MV-4-11 (cell line): ENCODE measurements around the gene NXPH1.
"Not testable (repeated sequence)": the region's sequence is repeated elsewhere in the genome, so short reads cannot be mapped to it uniquely, and the experiment has no call there.

ENCODE experiments used
- DNase-seq: peaks from one replicate; lab custom pipeline; 2025; lab: John Stamatoyannopoulos, UW

The NXPH1 gene

DNA sequence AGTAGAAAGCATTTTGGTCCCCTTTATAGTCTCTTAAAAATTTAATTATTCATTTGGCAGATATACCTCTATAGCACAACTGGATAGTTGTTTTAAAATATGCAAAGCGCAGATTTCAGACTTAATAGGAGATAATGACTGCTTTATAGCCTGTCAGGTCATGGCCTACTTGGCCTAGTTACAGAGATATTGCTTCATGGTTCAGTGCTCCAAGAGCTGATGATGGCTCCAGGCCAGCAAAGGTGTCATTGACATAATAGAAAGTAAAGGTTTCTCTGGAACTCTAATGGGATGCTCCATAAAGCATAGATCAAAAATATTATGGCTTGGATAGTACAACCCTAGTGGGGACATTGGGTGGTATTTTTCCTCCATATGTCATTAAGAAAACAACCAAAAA lies 285.7 kb downstream of the NXPH1 start:
- DNase-seq, result no peak

DNA sequence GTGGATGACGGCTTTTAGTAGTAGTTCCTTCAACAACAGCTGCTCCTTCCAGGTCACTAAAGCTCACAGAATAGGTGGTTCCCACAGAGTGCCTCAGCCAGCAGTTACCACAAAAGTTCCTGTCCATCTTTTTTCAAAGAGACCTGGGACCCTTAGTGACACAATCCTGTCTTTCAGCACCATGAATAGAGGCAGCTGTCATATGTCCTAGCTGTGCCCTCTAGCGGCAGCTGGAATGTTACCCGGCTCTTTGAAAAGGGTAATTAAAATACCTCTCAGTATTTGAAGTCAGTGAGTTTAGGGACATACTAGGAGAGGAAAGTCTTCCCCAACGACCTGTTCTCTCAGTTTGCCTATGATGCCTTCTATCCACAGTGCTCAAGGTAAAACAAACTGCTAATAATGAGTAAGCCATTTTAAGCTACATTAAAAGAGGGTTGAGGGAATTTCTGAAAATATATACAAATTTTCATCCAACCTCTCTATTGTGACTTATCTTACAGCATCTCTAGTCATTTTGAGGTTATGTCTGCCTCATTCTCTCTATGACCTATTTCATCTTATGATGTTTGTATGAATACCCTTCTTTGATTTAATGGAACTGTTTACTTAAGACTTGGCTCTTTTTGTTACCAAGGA lies 290.8 kb downstream of the NXPH1 start:
- DNase-seq, result peak; percentile 38

DNA sequence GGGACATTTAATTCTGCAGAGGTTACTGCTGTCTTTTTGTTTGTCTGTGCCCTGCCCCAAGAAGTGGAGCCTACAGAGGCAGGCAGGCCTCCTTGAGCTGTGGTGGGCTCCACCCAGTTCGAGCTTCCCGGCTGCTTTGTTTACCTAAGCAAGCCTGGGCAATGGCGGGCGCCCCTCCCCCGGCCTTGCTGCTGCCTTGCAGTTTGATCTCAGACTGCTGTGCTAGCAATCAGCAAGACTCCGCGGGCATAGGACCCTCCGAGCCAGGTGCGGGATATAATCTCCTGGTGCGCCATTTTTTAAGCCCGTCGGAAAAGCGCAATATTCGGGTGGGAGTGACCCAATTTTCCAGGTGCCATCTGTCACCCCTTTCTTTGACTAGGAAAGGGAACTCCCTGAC lies 298.3 kb downstream of the NXPH1 start:
- DNase-seq, result not testable (repeated sequence)

DNA sequence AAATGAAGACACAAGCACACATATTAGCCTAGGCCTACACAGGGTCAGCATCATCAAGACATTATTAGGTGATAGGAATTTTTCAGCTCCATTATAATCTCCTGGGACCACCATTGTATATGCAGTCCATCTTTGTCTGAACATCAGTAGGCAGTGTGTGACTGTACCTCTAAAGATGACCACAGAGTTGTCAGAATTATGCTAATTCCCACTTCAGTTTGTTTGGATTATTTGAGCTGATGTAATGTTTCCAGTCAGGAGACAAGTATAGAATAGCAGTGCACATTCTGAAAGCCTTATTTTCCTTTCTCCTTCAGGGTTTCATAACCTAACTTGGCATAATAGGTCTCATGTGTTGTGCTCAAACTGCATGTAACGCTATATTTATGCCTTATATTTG lies 306.4 kb downstream of the NXPH1 start:
- no peak for DNase-seq

DNA sequence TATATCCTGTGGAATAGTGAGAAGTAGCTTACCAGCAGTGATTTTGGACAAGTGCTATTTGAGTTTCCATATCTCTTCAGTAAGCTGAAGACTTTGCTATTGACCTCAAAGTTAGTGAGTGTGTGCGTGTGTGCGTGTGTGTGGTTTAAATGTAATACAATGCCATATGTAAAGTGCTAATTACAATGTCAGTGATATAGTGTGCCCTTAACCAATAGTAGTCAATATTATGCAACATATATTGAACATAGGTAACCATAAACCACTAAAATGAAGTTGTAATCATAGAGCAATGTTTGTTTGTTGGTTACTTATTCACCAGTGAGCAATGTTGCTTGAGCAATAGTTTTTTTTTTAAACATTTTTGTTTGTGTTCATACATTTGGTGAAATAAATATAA lies 309.4 kb downstream of the NXPH1 start:
- no peak for DNase-seq

DNA sequence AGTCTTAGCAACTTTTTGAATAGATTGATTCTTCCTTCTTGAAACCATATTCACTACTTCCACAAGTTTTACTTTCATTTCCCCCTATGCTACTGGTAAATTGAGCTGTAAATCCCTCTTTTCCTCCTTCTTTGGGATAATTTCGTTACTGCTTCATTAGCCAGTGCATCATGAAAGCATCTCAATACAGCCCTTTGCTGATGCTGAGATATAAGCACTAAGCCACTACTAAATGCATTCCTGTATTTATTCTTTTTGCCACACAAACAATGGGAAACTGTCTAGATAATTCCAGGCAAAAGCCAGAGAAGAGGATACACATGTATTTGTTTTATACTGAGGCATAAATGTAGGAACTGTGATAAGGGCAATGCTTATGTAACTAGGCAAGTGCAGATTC lies 313.9 kb downstream of the NXPH1 start:
- DNase-seq, result no peak

DNA sequence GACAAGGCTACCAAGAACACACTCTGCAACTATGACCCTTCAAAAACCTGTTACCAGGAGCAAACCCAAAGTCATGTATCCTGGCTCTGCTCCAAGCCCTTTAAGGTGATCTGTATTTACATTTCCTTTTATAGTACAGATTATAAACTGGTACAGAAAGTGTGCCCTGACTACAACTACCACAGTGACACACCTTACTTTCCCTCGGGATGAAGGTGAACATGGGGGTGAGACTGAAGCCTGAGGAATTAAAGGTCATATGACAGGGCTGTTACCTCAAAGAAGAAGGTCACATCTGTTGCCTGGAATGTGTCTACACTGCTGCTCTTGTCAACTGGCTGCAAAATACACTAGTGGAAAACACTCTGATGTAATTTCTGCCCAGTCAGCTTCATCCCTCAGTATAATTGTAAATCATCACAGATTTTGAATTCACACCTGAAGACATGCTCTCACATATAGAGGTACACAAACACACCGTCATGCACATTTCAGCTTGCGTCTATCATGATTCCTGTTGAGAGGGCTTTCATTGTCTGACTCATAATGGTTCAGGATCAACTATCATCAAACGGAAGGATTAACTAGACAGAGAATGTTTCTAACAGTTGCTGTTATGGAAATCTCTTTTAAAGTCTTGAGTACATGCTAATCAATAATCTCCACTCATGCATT lies 318.3 kb downstream of the NXPH1 start:
- no peak for DNase-seq

DNA sequence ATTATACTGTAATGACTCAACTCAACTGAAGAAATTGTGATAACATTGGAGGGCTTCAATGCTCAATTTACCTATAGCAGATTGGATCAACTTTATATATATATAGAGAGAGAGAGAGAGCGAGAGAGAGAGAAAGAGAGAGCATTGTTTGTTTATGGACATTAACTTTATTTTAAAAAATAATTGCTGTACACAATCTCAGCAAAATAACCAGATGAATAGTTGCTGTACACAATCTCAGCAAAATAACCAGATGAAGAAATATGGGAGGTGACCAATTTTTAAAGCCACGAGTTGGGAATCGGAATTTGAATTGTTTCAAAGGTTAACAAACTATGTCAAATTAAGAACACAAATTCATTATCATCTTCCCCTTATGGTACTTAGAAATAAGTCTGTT lies 319.9 kb downstream of the NXPH1 start:
- no peak for DNase-seq

DNA sequence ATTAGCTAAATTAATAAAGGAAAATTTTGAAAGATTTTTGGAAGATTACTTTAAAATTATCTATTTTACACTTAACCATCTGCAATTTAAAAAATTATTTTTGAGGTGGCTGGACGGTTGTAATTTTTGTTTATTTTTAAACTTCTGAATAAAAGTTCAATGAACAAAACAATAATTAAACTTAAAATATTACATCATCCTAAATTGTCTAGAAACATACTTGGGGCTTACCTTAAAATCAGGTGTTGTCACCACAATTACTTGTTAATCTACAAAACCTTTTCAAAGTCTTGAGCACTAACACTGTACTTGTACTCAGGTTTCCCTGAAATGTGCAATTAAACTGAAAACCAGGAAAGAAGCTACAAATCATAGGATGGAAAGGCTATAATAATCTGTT lies 328.3 kb downstream of the NXPH1 start:
- no peak for DNase-seq

DNA sequence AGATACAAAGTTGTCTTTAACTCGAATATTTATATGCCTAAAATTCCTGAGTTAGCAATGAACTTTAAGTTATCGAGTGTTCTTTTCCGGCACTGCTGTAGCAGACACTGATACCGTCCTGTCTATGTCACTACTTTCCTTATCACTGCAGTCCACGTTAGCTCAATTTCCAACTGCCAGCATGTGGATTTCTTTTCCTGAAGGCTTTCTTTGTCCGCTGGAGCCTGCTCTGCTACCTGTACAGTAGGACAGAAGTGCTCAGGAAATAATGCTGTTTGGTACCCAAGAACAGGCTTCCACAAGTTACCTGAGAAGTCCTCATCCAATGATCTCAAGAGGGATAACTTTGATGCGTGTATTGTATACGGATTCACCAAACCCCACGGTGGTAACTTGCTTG lies 329.4 kb downstream of the NXPH1 start:
- DNase-seq, result no peak

DNA sequence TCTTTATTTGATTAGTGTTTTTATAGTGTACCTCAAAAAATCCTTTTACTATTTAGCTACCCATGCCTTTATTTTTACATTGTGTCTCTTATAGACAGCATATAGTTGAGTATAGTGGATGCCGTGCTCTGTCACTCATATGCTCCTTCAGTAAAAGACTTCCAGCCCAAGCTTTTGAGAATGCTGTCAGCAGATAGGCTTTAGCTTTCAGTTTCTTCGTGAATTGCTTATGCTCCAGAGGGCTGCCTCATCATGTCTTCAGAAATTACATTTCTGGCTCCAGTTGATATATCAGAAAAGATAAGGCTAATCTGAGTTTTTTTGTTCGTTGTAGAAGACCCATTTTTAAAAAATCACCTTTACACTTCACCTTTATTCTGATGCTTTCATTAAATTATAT lies 332.0 kb downstream of the NXPH1 start:
- no peak for DNase-seq

DNA sequence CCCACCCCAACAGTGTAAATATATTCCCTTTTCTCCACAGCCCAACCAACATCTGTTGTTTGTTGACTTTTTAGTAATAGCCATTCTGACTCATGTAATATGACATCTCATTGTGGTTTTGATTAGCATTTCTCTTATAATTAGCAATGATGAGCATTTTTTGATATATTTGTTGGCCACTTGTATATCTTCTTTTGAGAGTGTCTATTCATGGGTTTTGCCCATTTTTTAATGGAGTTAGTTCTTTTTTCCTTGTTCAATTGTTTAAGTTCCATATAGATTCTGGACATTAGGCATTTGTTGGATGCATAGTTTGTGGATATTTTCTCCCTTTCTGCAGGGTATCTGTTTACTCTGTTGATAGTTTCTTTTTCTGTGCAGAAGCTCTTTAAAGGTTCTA lies 340.1 kb downstream of the NXPH1 start:
- DNase-seq, result no peak

DNA sequence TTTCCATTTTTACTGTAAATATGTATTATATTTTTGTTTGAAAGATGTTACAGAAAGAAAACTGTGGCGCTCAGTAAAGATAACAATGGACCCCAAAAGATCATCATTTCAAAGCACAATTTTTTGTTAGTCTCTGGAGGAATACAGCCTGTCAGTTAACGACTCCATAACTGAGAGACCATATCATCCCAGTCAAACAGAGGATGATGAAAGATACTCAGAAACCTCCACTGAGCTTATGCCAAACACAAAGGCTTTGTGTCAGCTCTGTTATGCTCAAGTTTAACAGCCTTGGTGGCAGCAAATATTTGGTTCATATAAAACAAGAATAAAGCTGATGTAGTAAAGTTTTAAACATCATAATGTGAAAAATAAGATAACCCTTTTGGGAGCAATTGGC lies 345.1 kb downstream of the NXPH1 start:
- no peak for DNase-seq

DNA sequence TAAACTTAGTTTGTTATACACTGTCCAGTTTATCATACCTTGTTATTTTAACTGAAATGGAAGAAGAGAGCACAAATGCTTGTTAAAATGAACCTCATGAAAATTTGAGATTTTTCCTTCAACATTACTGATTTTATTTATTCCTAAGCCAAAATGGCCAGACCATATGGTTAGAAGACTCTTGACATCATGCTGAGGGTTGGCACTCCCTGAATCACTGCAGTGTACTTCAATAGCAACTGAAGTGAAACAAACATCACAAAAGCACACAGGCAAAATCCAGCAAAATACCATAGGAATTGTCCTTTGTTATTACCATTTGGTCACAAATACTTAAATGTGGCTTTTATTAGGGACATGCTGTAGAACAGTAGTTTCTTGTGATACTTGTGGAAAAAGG lies 347.8 kb downstream of the NXPH1 start:
- no peak for DNase-seq

DNA sequence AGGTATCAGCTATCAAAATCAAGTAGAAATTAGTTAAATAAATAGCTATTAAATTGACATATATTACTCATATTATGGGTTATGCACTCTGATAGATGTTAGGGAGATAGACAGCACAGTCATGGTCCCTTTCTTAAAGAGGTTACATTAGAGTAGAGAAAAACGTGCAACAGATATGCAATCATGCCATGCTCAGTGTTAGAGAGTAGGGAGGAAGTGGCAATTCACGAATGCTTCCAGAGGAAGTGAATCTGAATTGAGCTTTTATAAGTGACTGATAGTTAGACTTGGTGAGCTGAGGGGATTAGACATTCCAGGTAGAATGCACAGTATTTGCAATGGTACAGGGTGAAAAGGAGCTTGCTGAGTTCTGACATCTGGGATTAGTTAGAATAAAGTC lies 349.8 kb downstream of the NXPH1 start:
- DNase-seq, result peak; percentile 0

DNA sequence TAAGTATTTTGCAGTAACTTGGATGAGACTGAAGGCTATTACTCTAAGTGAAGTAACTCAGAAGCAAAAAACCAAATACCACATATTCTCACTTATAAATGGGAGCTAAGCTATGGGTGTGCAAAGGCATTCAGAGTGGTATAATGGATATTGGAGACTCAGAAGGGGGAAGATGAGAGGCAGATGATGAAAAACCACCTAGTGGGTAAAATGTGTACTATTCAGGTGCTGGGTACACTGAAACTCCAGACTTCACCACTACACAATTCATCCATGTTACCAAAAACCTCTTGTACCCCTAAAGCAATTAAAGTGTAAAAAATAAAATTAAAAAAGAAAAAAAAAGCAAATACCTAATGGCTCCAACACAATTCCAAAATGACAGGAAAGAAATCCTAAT lies 351.7 kb downstream of the NXPH1 start:
- DNase-seq, result no peak

DNA sequence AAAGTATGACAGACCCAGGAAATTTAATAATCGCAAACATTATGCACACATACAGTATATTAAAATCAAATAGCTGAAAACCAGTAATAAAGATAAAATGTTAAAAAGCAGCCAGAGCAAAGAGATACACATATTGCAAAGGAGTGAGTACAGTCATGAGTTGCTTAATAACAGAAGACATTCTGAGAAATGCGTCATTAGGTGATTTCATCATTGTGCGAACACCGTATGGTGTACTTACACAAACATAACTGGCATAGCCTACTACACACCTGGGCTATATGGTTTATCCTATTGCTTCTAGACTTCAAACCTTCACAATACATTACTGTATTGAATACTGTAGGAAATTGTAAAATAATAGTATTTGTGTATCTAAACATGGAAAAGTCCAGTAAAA lies 367.6 kb downstream of the NXPH1 start:
- DNase-seq, result no peak
